HCT116 (cell line): ENCODE measurements around the gene NUF2.

Experiments
- ATF3 ChIP-seq: IDR thresholded peaks from 2 replicates; pipeline ENCODE4 v1.6.1; 2012
- EZH2 ChIP-seq: fragments of 200-600 bp; sonication (generic); IDR thresholded peaks from 2 replicates; pipeline ENCODE4 v1.6.1; 2017; ENCODE audit warnings: antibody characterized with exemption, mixed run types
- POLR2A ChIP-seq: IDR thresholded peaks from 2 replicates; pipeline ENCODE4 v1.7.0; 2011; ENCODE audit warnings: borderline replicate concordance; ENCODE audit not compliant: insufficient read depth, insufficient read length; ENCODE audit errors: extremely low read depth
- POLR2AphosphoS5 ChIP-seq: IDR thresholded peaks from 2 replicates; pipeline ENCODE4 v1.6.1; 2011; ENCODE audit warnings: mild to moderate bottlenecking, low read depth, low read length, moderate library complexity
- RAD21 ChIP-seq: IDR thresholded peaks from 2 replicates; pipeline ENCODE4 v1.6.1; 2012; ENCODE audit warnings: low read depth, mild to moderate bottlenecking
- SIN3A ChIP-seq: IDR thresholded peaks from 2 replicates; pipeline ENCODE4 v1.6.1; 2012; ENCODE audit warnings: low read depth
- SP1 ChIP-seq: IDR thresholded peaks from 2 replicates; pipeline ENCODE4 v1.6.1; 2012; ENCODE audit warnings: low read depth
- YY1 ChIP-seq: IDR thresholded peaks from 2 replicates; pipeline ENCODE4 v1.6.1; 2011; ENCODE audit warnings: low read length, low read depth, moderate library complexity, mild to moderate bottlenecking; ENCODE audit not compliant: insufficient replicate concordance; ENCODE audit errors: extremely low read depth
- ZNF274 ChIP-seq: fragments of 200-500 bp; sonication (Bioruptor generic); IDR thresholded peaks from 2 replicates; pipeline ENCODE4 v1.6.1; 2014; ENCODE audit warnings: mild to moderate bottlenecking, low read depth, low read length, inconsistent platforms
- TF ChIP-seq, protein P1 (sequence below), 3 experiments: fragments of 200-600 bp in 1 of 3; sonication (generic) in 1 of 3; IDR thresholded peaks in 2 of 3; conservative IDR thresholded peaks in 1 of 3; 2 replicates each; pipeline ENCODE4 v1.5.1; 2012 to 2017; ENCODE audit warnings: low read depth in 2 of 3, low read length in 2 of 3, antibody characterized with exemption in 1 of 3, borderline replicate concordance in 1 of 3, control low read depth in 1 of 3, mild to moderate bottlenecking in 1 of 3, mixed read lengths in 1 of 3, mixed run types in 1 of 3, moderate library complexity in 1 of 3; ENCODE audit not compliant: insufficient read depth in 1 of 3
- TF ChIP-seq, protein P2 (sequence below): IDR thresholded peaks from 2 replicates; pipeline ENCODE4 v1.6.1; 2011; ENCODE audit warnings: mild to moderate bottlenecking, low read length, moderate library complexity; ENCODE audit not compliant: insufficient replicate concordance; ENCODE audit errors: extremely low read depth
- TF ChIP-seq, protein P3 (sequence below): IDR thresholded peaks from 2 replicates; pipeline ENCODE4 v1.6.1; 2012; ENCODE audit warnings: low read depth

DNA sequence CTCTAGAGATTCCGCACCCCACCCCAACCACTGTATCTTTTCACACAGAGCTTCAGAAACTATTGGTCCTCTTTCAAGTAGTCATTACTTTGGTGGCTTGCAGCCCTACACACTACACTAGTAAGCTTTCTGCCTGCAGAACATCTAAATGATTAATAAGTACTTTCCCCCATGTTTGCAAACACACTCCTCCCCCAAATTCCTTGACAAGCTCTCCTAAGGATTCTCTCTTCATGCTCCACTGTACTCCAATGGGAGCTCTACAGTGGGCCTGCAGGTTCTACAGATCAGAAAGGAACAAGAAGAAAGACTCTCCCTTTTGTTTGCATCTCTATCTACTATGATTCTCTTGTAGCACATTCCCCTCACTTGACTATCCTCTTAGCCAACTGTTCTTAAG lies 16.3 kb upstream of the NUF2 start:
- TF ChIP-seq SIN3A (no peak), ATF3 (no peak), EZH2 (no peak), POLR2A (no peak), POLR2AphosphoS5 (no peak), ZNF274 (no peak), YY1 (no peak), RAD21 (no peak), SP1 (no peak)
- TF ChIP-seq, protein P1, sequence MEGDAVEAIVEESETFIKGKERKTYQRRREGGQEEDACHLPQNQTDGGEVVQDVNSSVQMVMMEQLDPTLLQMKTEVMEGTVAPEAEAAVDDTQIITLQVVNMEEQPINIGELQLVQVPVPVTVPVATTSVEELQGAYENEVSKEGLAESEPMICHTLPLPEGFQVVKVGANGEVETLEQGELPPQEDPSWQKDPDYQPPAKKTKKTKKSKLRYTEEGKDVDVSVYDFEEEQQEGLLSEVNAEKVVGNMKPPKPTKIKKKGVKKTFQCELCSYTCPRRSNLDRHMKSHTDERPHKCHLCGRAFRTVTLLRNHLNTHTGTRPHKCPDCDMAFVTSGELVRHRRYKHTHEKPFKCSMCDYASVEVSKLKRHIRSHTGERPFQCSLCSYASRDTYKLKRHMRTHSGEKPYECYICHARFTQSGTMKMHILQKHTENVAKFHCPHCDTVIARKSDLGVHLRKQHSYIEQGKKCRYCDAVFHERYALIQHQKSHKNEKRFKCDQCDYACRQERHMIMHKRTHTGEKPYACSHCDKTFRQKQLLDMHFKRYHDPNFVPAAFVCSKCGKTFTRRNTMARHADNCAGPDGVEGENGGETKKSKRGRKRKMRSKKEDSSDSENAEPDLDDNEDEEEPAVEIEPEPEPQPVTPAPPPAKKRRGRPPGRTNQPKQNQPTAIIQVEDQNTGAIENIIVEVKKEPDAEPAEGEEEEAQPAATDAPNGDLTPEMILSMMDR (IDR thresholded peaks at IDR 0.05 in 2 of 3, conservative IDR thresholded peaks at IDR 0.05 in 1 of 3; ENCODE audit: borderline replicate concordance in 1 of 3, insufficient read depth in 1 of 3, low read depth in 2 of 3, low read length in 2 of 3) = no peak
- TF ChIP-seq, protein P2, sequence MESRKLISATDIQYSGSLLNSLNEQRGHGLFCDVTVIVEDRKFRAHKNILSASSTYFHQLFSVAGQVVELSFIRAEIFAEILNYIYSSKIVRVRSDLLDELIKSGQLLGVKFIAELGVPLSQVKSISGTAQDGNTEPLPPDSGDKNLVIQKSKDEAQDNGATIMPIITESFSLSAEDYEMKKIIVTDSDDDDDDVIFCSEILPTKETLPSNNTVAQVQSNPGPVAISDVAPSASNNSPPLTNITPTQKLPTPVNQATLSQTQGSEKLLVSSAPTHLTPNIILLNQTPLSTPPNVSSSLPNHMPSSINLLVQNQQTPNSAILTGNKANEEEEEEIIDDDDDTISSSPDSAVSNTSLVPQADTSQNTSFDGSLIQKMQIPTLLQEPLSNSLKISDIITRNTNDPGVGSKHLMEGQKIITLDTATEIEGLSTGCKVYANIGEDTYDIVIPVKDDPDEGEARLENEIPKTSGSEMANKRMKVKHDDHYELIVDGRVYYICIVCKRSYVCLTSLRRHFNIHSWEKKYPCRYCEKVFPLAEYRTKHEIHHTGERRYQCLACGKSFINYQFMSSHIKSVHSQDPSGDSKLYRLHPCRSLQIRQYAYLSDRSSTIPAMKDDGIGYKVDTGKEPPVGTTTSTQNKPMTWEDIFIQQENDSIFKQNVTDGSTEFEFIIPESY = no peak
- TF ChIP-seq, protein P3, sequence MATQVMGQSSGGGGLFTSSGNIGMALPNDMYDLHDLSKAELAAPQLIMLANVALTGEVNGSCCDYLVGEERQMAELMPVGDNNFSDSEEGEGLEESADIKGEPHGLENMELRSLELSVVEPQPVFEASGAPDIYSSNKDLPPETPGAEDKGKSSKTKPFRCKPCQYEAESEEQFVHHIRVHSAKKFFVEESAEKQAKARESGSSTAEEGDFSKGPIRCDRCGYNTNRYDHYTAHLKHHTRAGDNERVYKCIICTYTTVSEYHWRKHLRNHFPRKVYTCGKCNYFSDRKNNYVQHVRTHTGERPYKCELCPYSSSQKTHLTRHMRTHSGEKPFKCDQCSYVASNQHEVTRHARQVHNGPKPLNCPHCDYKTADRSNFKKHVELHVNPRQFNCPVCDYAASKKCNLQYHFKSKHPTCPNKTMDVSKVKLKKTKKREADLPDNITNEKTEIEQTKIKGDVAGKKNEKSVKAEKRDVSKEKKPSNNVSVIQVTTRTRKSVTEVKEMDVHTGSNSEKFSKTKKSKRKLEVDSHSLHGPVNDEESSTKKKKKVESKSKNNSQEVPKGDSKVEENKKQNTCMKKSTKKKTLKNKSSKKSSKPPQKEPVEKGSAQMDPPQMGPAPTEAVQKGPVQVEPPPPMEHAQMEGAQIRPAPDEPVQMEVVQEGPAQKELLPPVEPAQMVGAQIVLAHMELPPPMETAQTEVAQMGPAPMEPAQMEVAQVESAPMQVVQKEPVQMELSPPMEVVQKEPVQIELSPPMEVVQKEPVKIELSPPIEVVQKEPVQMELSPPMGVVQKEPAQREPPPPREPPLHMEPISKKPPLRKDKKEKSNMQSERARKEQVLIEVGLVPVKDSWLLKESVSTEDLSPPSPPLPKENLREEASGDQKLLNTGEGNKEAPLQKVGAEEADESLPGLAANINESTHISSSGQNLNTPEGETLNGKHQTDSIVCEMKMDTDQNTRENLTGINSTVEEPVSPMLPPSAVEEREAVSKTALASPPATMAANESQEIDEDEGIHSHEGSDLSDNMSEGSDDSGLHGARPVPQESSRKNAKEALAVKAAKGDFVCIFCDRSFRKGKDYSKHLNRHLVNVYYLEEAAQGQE = no peak
